Keratinocyte (primary cell): ENCODE measurements around the gene DEPDC1B.

Experiments used
- EZH2 ChIP-seq: IDR thresholded peaks from one replicate; pipeline ENCODE4 v1.6.1; 2012; ENCODE audit warnings: inconsistent platforms, mild to moderate bottlenecking, low read length, moderate library complexity
- TF ChIP-seq, protein P1 (sequence below), 3 experiments: IDR thresholded peaks in 1 of 3; conservative IDR thresholded peaks in 1 of 3; optimal IDR thresholded peaks in 1 of 3; 2 replicates in 2 of 3; 3 replicates in 1 of 3; pipeline versions ENCODE3 to v1.5.1; 2011; ENCODE audit warnings: low read length in 3 of 3, mild to moderate bottlenecking in 3 of 3, moderate library complexity in 2 of 3, control low read depth in 1 of 3, inconsistent platforms in 1 of 3; ENCODE audit not compliant: insufficient read depth in 2 of 3; ENCODE audit errors: extremely low read depth in 1 of 3

DNA sequence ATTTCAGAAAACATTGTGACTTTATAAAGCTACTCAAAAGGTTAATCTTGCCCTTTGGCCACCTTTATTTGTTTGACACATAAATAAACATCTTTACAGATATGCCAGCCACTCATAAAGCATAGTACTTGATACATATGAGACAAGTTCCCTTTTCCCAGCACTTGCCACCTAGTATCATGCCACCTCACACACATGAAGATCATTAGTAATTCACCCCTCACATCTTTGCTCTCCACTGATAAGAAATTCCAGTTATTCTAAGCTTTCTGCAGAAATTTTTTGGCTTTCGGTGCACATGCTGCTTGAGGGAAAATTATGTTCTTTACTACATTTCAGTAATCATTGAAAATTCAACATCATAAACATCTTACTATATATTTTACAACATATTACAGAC lies 59.1 kb downstream of the DEPDC1B start:
- no peak for TF ChIP-seq EZH2
- TF ChIP-seq, protein P1, sequence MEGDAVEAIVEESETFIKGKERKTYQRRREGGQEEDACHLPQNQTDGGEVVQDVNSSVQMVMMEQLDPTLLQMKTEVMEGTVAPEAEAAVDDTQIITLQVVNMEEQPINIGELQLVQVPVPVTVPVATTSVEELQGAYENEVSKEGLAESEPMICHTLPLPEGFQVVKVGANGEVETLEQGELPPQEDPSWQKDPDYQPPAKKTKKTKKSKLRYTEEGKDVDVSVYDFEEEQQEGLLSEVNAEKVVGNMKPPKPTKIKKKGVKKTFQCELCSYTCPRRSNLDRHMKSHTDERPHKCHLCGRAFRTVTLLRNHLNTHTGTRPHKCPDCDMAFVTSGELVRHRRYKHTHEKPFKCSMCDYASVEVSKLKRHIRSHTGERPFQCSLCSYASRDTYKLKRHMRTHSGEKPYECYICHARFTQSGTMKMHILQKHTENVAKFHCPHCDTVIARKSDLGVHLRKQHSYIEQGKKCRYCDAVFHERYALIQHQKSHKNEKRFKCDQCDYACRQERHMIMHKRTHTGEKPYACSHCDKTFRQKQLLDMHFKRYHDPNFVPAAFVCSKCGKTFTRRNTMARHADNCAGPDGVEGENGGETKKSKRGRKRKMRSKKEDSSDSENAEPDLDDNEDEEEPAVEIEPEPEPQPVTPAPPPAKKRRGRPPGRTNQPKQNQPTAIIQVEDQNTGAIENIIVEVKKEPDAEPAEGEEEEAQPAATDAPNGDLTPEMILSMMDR (optimal IDR thresholded peaks at IDR 0.05 in 1 of 3, IDR thresholded peaks at IDR 0.05 in 1 of 3, conservative IDR thresholded peaks at IDR 0.05 in 1 of 3; ENCODE audit: extremely low read depth in 1 of 3, insufficient read depth in 2 of 3, low read length in 3 of 3): no peak
